Breast epithelium (tissue), 4 donors: Measurements from ENCODE around the gene METRNL. TPM values are rescaled to one million over a fixed set of nuclear protein-coding genes. Genes with fewer than 3 reads are reported as not detected.

ENCODE experiments used
- DNase-seq, 2 donors: peaks; one replicate each; pipeline ENCODE4 v3.0.0-alpha.2; 2019; ENCODE audit warnings: low spot score in 2 of 2
- H3K27ac ChIP-seq, 2 donors: fragments of 200-600 bp; sonication (generic) in 1 of 2; one replicate each; pipeline ENCODE4 v1.5.1; 2016 to 2019; ENCODE audit warnings: mild to moderate bottlenecking in 1 of 2
- H3K27me3 ChIP-seq, 2 donors: fragments of 200-600 bp; sonication (generic) in 1 of 2; one replicate each; pipeline versions ENCODE4 v1.5.1 to v1.6.0; 2017 to 2019; ENCODE audit warnings: control low read depth in 1 of 2, mild to moderate bottlenecking in 1 of 2
- H3K36me3 ChIP-seq: fragments of 200-600 bp; one replicate; pipeline ENCODE4 v1.5.1; 2019
- H3K4me1 ChIP-seq, 2 donors: fragments of 200-600 bp; sonication (generic); one replicate each; pipeline ENCODE4 v1.5.1; 2016 to 2019; ENCODE audit warnings: control low read depth in 1 of 2
- H3K4me3 ChIP-seq, 3 donors: fragments of 200-600 bp; sonication (generic); 1 replicate in 2 of 3; 2 replicates in 1 of 3; pipeline ENCODE4 v1.5.1; 2016 to 2019; ENCODE audit warnings: mild to moderate bottlenecking in 3 of 3, moderate library complexity in 2 of 3
- H3K9me3 ChIP-seq, 2 donors: fragments of 200-600 bp; sonication (generic) in 1 of 2; one replicate each; pipeline ENCODE4 v1.5.1; 2016 to 2019; ENCODE audit warnings: control low read depth in 1 of 2
- CTCF ChIP-seq, 3 donors: fragments of 450-650 bp; IDR thresholded peaks; one replicate each; pipeline ENCODE4 v1.5.1; 2016 to 2017; ENCODE audit warnings: antibody characterized with exemption in 3 of 3, mild to moderate bottlenecking in 3 of 3, moderate library complexity in 3 of 3
- POLR2A ChIP-seq: fragments of 450-650 bp; IDR thresholded peaks from one replicate; pipeline ENCODE4 v1.6.1; 2016; ENCODE audit warnings: antibody characterized with exemption, mild to moderate bottlenecking, moderate library complexity
- POLR2AphosphoS5 ChIP-seq, 3 donors: sonication (generic); formaldehyde crosslinking; IDR thresholded peaks; one replicate each; pipeline ENCODE4 v1.6.1; 2017; ENCODE audit warnings: antibody characterized with exemption in 3 of 3
- intact Hi-C: fragments of 100-400 bp; cut with DNase I; formaldehyde crosslinking; loops from one replicate; pipeline ENCODE4 v1.15.1; 2023; ENCODE audit warnings: low total_unique reads
- total RNA-seq, 3 donors: library from RNA; depleted of rRNA; stranded (reverse); fragments of >200 nt; gene quantifications; one replicate each; pipeline ENCODE4 v1.1.0, GENCODE V29; 2016

METRNL gene
- total RNA-seq, 3 donors from 2014 or later, result 41.6 to 102 (median 54.1) TPM

GRCh38 chr17:83072600-83073358 is 6.6 kb upstream of the METRNL start:
- no peak overlapping the region for H3K4me3 ChIP-seq
- H3K9me3 ChIP-seq, result no peaks in the 10 kb centered on the region
- TF ChIP-seq POLR2AphosphoS5 (IDR thresholded peaks at IDR 0.05), result no peak
- TF ChIP-seq CTCF (IDR thresholded peaks at IDR 0.05), result no peak
- no peak for TF ChIP-seq POLR2A
- H3K27me3 ChIP-seq, result no peaks in the 10 kb centered on the region
- no peaks in the 10 kb centered on the region for H3K36me3 ChIP-seq
- peaks cover 0 to 3% of the 10 kb centered on the region in 2 donors for H3K4me1 ChIP-seq
- no peak for DNase-seq
- intact Hi-C loops, result no loop called here
- H3K27ac ChIP-seq, result peak overlapping the region in 1 of 2 donors; percentile 71

- H3K4me1 ChIP-seq, result peaks cover 0 to 3% of the 10 kb centered on the region in 2 donors
- peak overlapping the region in 1 of 2 donors; percentile 71 for H3K27ac ChIP-seq
- intact Hi-C loops, result no loop called here
- no peak for DNase-seq
- H3K4me3 ChIP-seq, result peak overlapping the region in 1 of 3 donors; percentile 20
- no peaks in the 10 kb centered on the region for H3K36me3 ChIP-seq
- no peaks in the 10 kb centered on the region for H3K9me3 ChIP-seq
- TF ChIP-seq POLR2AphosphoS5 (IDR thresholded peaks at IDR 0.05), result no peak
- TF ChIP-seq POLR2A, result no peak
- no peak for TF ChIP-seq CTCF (IDR thresholded peaks at IDR 0.05)
- H3K27me3 ChIP-seq, result no peaks in the 10 kb centered on the region
These were observed 5.9 kb upstream of the METRNL start for GRCh38 chr17:83073389-83074063.

GRCh38 chr17:83074486-83075223 is 4.8 kb upstream of the METRNL start:
- Histone ChIP-seq H3K27me3 (no peaks in the 10 kb centered on the region), H3K4me3 (no peak overlapping the region), H3K9me3 (no peaks in the 10 kb centered on the region), H3K4me1 (peaks cover 0 to 3% of the 10 kb centered on the region in 2 donors), H3K36me3 (no peaks in the 10 kb centered on the region), H3K27ac (no peak overlapping the region)
- intact Hi-C loops, result no loop called here
- TF ChIP-seq POLR2A, result no peak
- TF ChIP-seq POLR2AphosphoS5 (IDR thresholded peaks at IDR 0.05), result no peak
- TF ChIP-seq CTCF (IDR thresholded peaks at IDR 0.05), result no peak
- DNase-seq, result no peak

- H3K9me3 ChIP-seq, result no peaks in the 10 kb centered on the region
- H3K4me1 ChIP-seq, result peaks cover 0 to 3% of the 10 kb centered on the region in 2 donors
- TF ChIP-seq POLR2A (no peak), POLR2AphosphoS5 (IDR thresholded peaks at IDR 0.05) (no peak), CTCF (IDR thresholded peaks at IDR 0.05) (no peak)
- H3K27ac ChIP-seq, result no peak overlapping the region
- intact Hi-C loops, result no loop called here
- H3K36me3 ChIP-seq, result no peaks in the 10 kb centered on the region
- DNase-seq, result no peak
- H3K4me3 ChIP-seq, result no peak overlapping the region
- no peaks in the 10 kb centered on the region for H3K27me3 ChIP-seq
These were observed 4.0 kb upstream of the METRNL start for GRCh38 chr17:83075270-83075880.
